ENCODE measurements around the gene HPCAL1.

DNA sequence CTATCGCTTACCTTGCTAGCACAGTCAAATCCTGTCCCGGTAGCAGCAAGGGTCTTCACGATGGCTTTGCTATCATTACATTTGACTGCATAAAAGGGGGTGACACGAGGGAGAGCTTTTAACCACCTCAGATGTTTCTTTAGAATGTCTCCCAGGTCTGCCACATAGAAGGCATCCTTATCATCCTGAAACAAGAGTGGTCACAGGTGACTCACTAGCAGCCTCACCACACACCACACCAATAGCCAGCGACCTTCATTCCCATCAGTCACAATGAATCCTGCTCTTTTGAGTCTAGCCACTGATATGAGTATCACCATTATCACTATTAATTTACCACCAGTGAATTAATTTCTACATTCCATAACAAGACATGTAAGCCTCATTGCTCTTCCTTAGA is 141.8 kb downstream of the HPCAL1 start:
- TF ChIP-seq POLR2A (IDR thresholded peaks at IDR 0.05) (no peak), POLR2AphosphoS5 (IDR thresholded peaks at IDR 0.05) (no peak), EP300 (IDR thresholded peaks at IDR 0.05) (no peak)
- TF ChIP-seq, protein P1, sequence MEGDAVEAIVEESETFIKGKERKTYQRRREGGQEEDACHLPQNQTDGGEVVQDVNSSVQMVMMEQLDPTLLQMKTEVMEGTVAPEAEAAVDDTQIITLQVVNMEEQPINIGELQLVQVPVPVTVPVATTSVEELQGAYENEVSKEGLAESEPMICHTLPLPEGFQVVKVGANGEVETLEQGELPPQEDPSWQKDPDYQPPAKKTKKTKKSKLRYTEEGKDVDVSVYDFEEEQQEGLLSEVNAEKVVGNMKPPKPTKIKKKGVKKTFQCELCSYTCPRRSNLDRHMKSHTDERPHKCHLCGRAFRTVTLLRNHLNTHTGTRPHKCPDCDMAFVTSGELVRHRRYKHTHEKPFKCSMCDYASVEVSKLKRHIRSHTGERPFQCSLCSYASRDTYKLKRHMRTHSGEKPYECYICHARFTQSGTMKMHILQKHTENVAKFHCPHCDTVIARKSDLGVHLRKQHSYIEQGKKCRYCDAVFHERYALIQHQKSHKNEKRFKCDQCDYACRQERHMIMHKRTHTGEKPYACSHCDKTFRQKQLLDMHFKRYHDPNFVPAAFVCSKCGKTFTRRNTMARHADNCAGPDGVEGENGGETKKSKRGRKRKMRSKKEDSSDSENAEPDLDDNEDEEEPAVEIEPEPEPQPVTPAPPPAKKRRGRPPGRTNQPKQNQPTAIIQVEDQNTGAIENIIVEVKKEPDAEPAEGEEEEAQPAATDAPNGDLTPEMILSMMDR (IDR thresholded peaks at IDR 0.05): no peak
